Peyer's patch (tissue), 4 donors: ENCODE measurements around the gene SKAP2. TPM values are rescaled to one million over a fixed set of nuclear protein-coding genes. Genes with fewer than 3 reads are reported as not detected.

ENCODE experiments used
- DNase-seq, 3 donors: peaks; one replicate each; pipeline ENCODE4 v3.0.0-alpha.2; 2017 to 2019
- H3K27ac ChIP-seq, 4 donors: fragments of 200-600 bp; sonication (generic); one replicate each; pipeline ENCODE4 v1.5.1; 2016 to 2019
- H3K27me3 ChIP-seq, 2 donors: fragments of 200-600 bp; sonication (generic); one replicate each; pipeline ENCODE4 v1.5.1; 2019
- H3K36me3 ChIP-seq, 3 donors: fragments of 200-600 bp; sonication (generic); one replicate each; pipeline ENCODE4 v1.5.1; 2016 to 2019
- H3K4me1 ChIP-seq, 4 donors: fragments of 200-600 bp; sonication (generic); one replicate each; pipeline ENCODE4 v1.5.1; 2016 to 2019
- H3K4me3 ChIP-seq, 4 donors: fragments of 200-600 bp; sonication (generic); 1 replicate in 3 of 4; 2 replicates in 1 of 4; pipeline ENCODE4 v1.5.1; 2016 to 2019; ENCODE audit warnings: mild to moderate bottlenecking in 1 of 4
- H3K9me3 ChIP-seq, 4 donors: fragments of 200-600 bp; sonication (generic); one replicate each; pipeline ENCODE4 v1.5.1; 2016 to 2019; ENCODE audit warnings: mild to moderate bottlenecking in 1 of 4
- POLR2A ChIP-seq, 2 donors: fragments of 450-650 bp; IDR thresholded peaks; one replicate each; pipeline ENCODE4 v1.5.1; 2017; ENCODE audit warnings: antibody characterized with exemption in 2 of 2, mild to moderate bottlenecking in 2 of 2, moderate library complexity in 2 of 2
- total RNA-seq, 4 donors: library from RNA; depleted of rRNA; stranded (reverse); fragments of >200 nt; gene quantifications; one replicate each; pipeline ENCODE4 v1.1.0, GENCODE V29; 2016
- TF ChIP-seq, protein P1 (sequence below), 6 experiments: fragments of 450-650 bp in 4 of 6; fragments of 200-600 bp in 2 of 6; sonication (generic) in 1 of 6; IDR thresholded peaks; one replicate each; pipeline ENCODE4 v1.5.1; 2017 to 2019; ENCODE audit warnings: antibody characterized with exemption in 6 of 6, mild to moderate bottlenecking in 3 of 6, moderate library complexity in 1 of 6

Gene SKAP2
- total RNA-seq, 4 donors from 2014 or later, result 32.2 to 101 (median 37.9) TPM

DNA sequence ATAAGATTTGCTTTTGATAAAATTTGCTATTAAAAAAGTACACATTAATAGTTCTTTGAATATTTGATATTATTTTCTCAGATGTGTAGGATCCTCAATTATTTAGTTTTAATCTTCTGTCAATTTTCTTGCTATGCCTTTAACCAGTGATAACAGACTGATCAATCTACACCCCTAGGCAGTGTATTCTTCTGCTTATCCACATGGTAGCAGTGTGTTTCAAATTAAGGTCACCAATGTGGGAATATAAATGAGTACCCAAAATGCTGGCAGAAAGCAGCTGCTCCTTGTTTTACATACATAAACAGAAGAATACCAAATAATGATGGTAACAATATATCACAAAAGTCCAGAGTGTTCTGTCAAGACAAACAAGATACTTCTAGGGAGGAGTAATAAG is 87.0 kb downstream of the SKAP2 start:
- H3K4me3 ChIP-seq, result no peak overlapping the region
- H3K4me1 ChIP-seq, result no peaks in the 10 kb centered on the region
- TF ChIP-seq POLR2A (IDR thresholded peaks at IDR 0.05), result no peak
- TF ChIP-seq, protein P1, sequence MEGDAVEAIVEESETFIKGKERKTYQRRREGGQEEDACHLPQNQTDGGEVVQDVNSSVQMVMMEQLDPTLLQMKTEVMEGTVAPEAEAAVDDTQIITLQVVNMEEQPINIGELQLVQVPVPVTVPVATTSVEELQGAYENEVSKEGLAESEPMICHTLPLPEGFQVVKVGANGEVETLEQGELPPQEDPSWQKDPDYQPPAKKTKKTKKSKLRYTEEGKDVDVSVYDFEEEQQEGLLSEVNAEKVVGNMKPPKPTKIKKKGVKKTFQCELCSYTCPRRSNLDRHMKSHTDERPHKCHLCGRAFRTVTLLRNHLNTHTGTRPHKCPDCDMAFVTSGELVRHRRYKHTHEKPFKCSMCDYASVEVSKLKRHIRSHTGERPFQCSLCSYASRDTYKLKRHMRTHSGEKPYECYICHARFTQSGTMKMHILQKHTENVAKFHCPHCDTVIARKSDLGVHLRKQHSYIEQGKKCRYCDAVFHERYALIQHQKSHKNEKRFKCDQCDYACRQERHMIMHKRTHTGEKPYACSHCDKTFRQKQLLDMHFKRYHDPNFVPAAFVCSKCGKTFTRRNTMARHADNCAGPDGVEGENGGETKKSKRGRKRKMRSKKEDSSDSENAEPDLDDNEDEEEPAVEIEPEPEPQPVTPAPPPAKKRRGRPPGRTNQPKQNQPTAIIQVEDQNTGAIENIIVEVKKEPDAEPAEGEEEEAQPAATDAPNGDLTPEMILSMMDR (IDR thresholded peaks at IDR 0.05), result no peak

DNA sequence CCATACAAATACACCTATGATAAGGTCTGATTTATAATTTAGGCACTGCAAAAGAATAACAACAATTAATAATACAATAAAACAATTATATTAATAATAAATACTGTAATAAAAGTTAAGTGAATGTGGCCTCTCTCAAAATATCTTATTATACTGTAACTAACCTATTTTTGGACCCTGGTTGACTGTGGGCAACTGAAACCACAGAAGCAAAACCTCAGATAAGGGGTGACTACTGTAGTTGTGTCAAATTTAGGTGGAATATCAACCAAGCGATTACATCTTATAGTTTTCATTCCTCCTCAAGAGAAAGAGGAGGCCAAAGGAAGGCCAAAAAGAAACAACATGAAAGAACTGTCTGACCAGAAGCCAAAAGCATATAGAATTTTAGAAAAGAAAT is 103.9 kb downstream of the SKAP2 start:
- Histone ChIP-seq H3K27me3 (no peaks in the 10 kb centered on the region), H3K4me3 (no peak overlapping the region), H3K9me3 (no peaks in the 10 kb centered on the region), H3K4me1 (no peaks in the 10 kb centered on the region), H3K36me3 (no peaks in the 10 kb centered on the region), H3K27ac (no peak overlapping the region)
- DNase-seq, result no peak
- TF ChIP-seq, protein P1 (IDR thresholded peaks at IDR 0.05), result no peak
- no peak for TF ChIP-seq POLR2A (IDR thresholded peaks at IDR 0.05)

More for the DNA sequence above, 87.0 kb downstream of the SKAP2 start:
- DNase-seq, result no peak
- Histone ChIP-seq H3K36me3 (no peaks in the 10 kb centered on the region), H3K27me3 (no peaks in the 10 kb centered on the region), H3K9me3 (no peaks in the 10 kb centered on the region), H3K27ac (no peak overlapping the region)

DNA sequence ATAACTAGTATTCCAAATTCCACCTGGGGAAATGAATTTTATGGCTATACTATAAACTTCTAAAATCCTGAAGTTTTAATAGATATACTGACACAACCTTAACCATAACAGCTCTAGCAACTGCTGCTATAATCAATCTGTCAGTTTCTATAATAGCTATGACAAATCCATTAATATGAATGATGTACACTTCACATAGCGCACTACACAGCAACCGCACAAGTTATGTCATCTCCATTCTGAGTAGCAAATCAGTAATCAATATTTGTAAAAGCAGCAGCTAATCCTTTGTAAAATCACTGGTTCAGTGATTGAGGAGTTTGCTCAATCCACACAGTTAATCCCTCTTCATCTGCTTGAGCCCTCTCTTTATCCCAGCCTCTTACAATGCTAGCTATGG is 105.3 kb downstream of the SKAP2 start:
- no peak for DNase-seq
- Histone ChIP-seq H3K9me3 (no peaks in the 10 kb centered on the region), H3K27me3 (no peaks in the 10 kb centered on the region), H3K27ac (no peak overlapping the region), H3K4me1 (no peaks in the 10 kb centered on the region), H3K4me3 (no peak overlapping the region), H3K36me3 (no peaks in the 10 kb centered on the region)
- no peak for TF ChIP-seq POLR2A (IDR thresholded peaks at IDR 0.05)
- TF ChIP-seq, protein P1 (IDR thresholded peaks at IDR 0.05), result no peak

DNA sequence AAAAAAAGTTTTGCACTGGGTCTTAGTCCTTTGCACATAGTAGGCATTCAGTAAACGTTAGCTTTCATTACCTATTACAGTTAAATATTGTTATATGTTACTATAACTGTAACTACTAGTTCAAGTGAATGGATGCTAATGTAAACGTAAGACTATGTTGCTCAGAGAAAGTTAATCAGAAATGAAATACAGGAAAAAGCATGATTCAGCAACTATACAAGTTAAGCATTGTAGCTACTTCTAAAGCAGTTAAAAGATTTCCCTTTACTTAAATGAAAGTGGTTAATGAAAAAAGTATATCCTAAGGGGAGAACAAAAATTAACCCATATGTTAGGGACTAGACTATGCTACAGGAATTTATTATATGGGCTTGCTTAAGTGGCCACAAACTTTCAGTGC is 121.2 kb downstream of the SKAP2 start:
- Histone ChIP-seq H3K4me3 (no peak overlapping the region), H3K9me3 (no peaks in the 10 kb centered on the region), H3K36me3 (peaks cover 0 to 10% (median 0%) of the 10 kb centered on the region in 3 donors), H3K27me3 (no peaks in the 10 kb centered on the region), H3K4me1 (no peaks in the 10 kb centered on the region), H3K27ac (no peak overlapping the region)
- no peak for DNase-seq
- no peak for TF ChIP-seq POLR2A (IDR thresholded peaks at IDR 0.05)
- TF ChIP-seq, protein P1 (IDR thresholded peaks at IDR 0.05), result no peak

DNA sequence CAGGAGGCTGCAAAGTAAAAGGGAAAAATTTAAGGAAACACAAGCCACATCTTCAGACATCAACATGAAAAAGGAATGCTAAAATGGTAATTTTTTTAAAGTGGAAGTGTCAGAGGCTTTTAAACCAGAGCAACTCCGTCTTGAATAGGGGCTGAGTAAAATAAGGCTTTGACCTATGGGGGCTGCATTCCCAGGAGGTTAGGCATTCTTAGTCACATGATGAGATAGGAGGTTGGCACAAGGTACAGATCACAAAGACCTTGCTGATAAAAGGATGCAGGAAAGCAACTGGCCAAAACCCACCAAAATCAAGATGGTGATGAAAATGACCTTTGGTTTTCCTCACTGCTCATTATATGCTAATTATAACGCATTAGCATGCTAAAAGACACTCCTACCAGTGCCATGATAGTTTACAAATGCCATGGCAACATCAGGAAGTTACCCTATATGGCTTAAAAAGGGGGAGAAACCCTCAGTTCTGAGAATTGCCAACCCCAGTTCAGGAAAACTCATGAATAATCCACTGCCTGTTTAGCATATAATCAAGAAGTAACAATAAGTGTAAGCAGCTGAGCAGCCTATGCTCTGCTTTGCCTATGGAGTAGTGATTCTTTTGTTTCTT is 128.3 kb downstream of the SKAP2 start:
- no peaks in the 10 kb centered on the region for H3K27me3 ChIP-seq

More for the DNA sequence above, 128.3 kb downstream of the SKAP2 start:
- Histone ChIP-seq H3K4me3 (no peak overlapping the region), H3K4me1 (no peaks in the 10 kb centered on the region), H3K27ac (no peak overlapping the region), H3K36me3 (peaks cover 0 to 10% (median 0%) of the 10 kb centered on the region in 3 donors), H3K9me3 (no peaks in the 10 kb centered on the region)
- DNase-seq, result no peak
- TF ChIP-seq POLR2A (IDR thresholded peaks at IDR 0.05), result no peak
- TF ChIP-seq, protein P1 (IDR thresholded peaks at IDR 0.05), result no peak
